HEK293T (cell line): ENCODE results near the gene PRIMA1.

ENCODE experiments used
- CTCF ChIA-PET: fragments of 350-600 bp; formaldehyde crosslinking; extraction: SDS; loops from one replicate; lab custom pipeline; 2021; ENCODE audit warnings: antibody characterized with exemption, inconsistent platforms; lab: Yijun Ruan, JAX
- POLR2A ChIA-PET: fragments of 350-600 bp; formaldehyde crosslinking; extraction: SDS; loops from one replicate; lab custom pipeline; 2020; ENCODE audit warnings: antibody characterized with exemption, inconsistent platforms; lab: Yijun Ruan, JAX
- DNase-seq: peaks from one replicate; pipeline ENCODE4 v3.0.0; 2012; ENCODE audit warnings: mixed read lengths; ENCODE audit errors: extremely low spot score
- ARNT ChIP-seq: fragments of 450-650 bp; IDR thresholded peaks from 2 replicates; pipeline ENCODE4 v1.6.1; 2017; ENCODE audit warnings: mild to moderate bottlenecking
- BHLHE40 ChIP-seq: fragments of 450-650 bp; IDR thresholded peaks from 2 replicates; pipeline ENCODE4 v1.6.1; 2016; ENCODE audit warnings: mild to moderate bottlenecking, moderate library complexity, borderline replicate concordance
- CTBP1 ChIP-seq: fragments of 450-650 bp; IDR thresholded peaks from 2 replicates; pipeline ENCODE4 v1.6.1; 2016; ENCODE audit warnings: borderline replicate concordance
- ELF4 ChIP-seq: fragments of 450-650 bp; IDR thresholded peaks from 2 replicates; pipeline ENCODE4 v1.6.1; 2017; ENCODE audit warnings: antibody characterized with exemption
- FOXA1 ChIP-seq: fragments of 450-650 bp; IDR thresholded peaks from 2 replicates; pipeline ENCODE4 v1.6.1; 2016; ENCODE audit warnings: mild to moderate bottlenecking
- FOXK2 ChIP-seq: fragments of 450-650 bp; IDR thresholded peaks from 2 replicates; pipeline ENCODE4 v1.6.1; 2016; ENCODE audit warnings: mild to moderate bottlenecking
- FOXM1 ChIP-seq: fragments of 450-650 bp; IDR thresholded peaks from 2 replicates; pipeline ENCODE4 v1.6.1; 2017; ENCODE audit warnings: mild to moderate bottlenecking, borderline replicate concordance
- HDGF ChIP-seq: fragments of 450-650 bp; IDR thresholded peaks from 2 replicates; pipeline ENCODE4 v1.6.1; 2017; ENCODE audit warnings: antibody characterized with exemption, borderline replicate concordance
- L3MBTL2 ChIP-seq: fragments of 450-650 bp; conservative IDR thresholded peaks from 2 replicates; pipeline ENCODE4 v1.6.1; 2016; ENCODE audit warnings: mild to moderate bottlenecking
- LEF1 ChIP-seq: fragments of 450-650 bp; IDR thresholded peaks from 2 replicates; pipeline ENCODE4 v1.6.1; 2017; ENCODE audit warnings: mild to moderate bottlenecking, borderline replicate concordance
- NFRKB ChIP-seq: fragments of 450-650 bp; IDR thresholded peaks from 2 replicates; pipeline ENCODE4 v1.6.1; 2016; ENCODE audit warnings: mild to moderate bottlenecking, moderate library complexity
- SP1 ChIP-seq: fragments of 450-650 bp; IDR thresholded peaks from 2 replicates; pipeline ENCODE4 v1.6.1; 2017
- SUZ12 ChIP-seq: fragments of 450-650 bp; IDR thresholded peaks from 2 replicates; pipeline ENCODE4 v1.6.1; 2016; ENCODE audit warnings: mild to moderate bottlenecking
- TARDBP ChIP-seq: fragments of 450-650 bp; IDR thresholded peaks from 2 replicates; pipeline ENCODE4 v1.6.1; 2016
- ZNF384 ChIP-seq: fragments of 450-650 bp; IDR thresholded peaks from 2 replicates; pipeline ENCODE4 v1.6.1; 2016
- TF ChIP-seq, protein P1 (sequence below): fragments of 450-650 bp; IDR thresholded peaks from 2 replicates; pipeline ENCODE4 v1.6.1; 2016

PRIMA1 gene

DNA sequence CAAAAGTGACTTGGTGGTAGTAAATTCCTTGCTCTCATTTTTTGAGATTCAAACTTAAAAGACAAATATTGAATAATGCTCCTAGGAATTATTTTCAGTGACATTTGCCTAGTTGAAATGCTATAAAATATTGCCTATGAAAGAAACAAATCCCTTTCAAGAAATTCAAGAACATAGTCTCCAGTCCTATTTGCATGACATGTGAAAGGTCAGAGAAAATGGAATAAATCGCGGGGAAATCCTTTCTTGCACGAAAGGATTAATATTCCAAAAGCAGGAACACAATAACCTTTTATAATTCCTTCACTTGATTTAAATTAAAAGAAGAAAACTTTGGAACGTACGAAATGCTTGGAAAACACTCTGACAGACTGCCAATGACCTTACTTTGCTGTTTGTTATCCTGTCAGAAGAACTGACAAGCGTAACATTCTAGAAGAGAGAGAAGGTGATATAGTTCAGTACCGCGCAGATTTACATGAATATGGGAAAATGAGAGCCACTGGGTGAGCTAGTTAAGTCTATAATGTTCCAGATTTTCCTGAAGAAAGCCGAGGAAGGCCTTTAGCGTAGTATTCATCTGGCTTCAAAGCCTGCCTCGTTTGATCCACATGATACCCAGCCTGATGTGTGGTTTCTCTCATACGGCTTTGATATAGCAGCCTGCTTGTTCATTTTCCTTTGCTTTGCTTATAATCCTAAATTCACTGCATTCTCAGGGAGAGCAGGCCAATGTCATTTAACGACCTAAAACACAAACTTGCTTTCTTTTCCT lies 103.0 kb downstream of the PRIMA1 start:
- no peak for DNase-seq
- POLR2A ChIA-PET = no interaction called here
- TF ChIP-seq SP1 (no peak), TARDBP (no peak), FOXK2 (no peak), ARNT (no peak), FOXA1 (no peak), LEF1 (no peak), NFRKB (no peak), ZNF384 (no peak), HDGF (no peak), SUZ12 (no peak), FOXM1 (no peak), BHLHE40 (no peak), ELF4 (no peak), L3MBTL2 (no peak), CTBP1 (no peak)
- TF ChIP-seq, protein P1, sequence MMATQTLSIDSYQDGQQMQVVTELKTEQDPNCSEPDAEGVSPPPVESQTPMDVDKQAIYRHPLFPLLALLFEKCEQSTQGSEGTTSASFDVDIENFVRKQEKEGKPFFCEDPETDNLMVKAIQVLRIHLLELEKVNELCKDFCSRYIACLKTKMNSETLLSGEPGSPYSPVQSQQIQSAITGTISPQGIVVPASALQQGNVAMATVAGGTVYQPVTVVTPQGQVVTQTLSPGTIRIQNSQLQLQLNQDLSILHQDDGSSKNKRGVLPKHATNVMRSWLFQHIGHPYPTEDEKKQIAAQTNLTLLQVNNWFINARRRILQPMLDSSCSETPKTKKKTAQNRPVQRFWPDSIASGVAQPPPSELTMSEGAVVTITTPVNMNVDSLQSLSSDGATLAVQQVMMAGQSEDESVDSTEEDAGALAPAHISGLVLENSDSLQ = no peak
- CTCF ChIA-PET = interaction anchor here (0.9 kb wide), 1 partner anchor 31 kb away, joined by 4 read pairs; no protein-coding TSS in a partner anchor

DNA sequence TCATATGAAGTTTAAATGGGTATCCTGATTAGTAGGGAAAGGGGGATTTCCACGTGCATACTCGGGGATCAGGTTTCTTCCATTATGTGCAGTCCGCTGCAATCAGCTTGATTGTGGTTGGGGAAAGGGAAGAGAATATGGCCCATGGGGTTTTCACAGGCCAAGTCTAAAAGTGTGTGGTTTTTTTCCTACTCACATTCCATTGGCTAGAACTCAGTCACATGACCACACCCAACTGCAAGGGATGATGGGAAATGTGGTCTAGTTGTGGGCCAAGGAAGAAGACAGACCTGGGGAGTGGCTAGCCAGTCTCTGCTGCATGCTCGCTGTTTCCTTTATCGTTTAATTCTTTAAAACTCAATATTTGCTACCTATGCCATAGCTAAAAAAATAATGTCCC lies 105.1 kb downstream of the PRIMA1 start:
- DNase-seq = peak; percentile 39
- ChIA-PET POLR2A (no interaction called here), CTCF (no interaction called here)
- TF ChIP-seq FOXK2 (no peak), LEF1 (no peak), HDGF (no peak), BHLHE40 (no peak), CTBP1 (no peak), ZNF384 (0 out of 2 replicates have a peak, but pooled peaks have one; percentile 35), FOXM1 (no peak)

DNA sequence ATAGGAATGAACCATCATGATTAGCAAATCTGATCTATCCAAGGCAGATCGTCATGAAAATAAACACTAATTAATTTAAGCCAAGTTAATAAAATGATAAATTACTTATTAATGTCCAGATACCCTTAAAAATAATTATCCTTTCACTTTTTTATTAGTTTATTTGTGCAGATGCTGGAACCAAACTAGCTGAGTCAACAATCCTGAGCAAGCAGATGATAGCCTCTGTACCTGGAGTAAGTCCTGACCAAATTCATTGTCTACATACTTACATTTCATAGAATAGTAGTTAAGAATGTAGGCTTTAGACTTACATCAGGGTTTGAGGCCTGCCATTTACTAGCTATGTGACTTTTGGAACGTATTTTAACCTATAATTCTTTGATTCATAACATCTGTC lies 105.8 kb downstream of the PRIMA1 start:
- ChIA-PET POLR2A (no interaction called here), CTCF (no interaction called here)
- no peak for DNase-seq
- TF ChIP-seq TARDBP = no peak
- no peak for TF ChIP-seq ELF4
- no peak for TF ChIP-seq FOXA1
- no peak for TF ChIP-seq FOXM1
- TF ChIP-seq, protein P1 = no peak
- no peak for TF ChIP-seq SP1
- TF ChIP-seq ARNT = no peak
- no peak for TF ChIP-seq BHLHE40
- TF ChIP-seq CTBP1 = no peak
- no peak for TF ChIP-seq FOXK2
- no peak for TF ChIP-seq NFRKB
- TF ChIP-seq L3MBTL2 = no peak
- TF ChIP-seq HDGF = no peak
- no peak for TF ChIP-seq ZNF384
- no peak for TF ChIP-seq LEF1

DNA sequence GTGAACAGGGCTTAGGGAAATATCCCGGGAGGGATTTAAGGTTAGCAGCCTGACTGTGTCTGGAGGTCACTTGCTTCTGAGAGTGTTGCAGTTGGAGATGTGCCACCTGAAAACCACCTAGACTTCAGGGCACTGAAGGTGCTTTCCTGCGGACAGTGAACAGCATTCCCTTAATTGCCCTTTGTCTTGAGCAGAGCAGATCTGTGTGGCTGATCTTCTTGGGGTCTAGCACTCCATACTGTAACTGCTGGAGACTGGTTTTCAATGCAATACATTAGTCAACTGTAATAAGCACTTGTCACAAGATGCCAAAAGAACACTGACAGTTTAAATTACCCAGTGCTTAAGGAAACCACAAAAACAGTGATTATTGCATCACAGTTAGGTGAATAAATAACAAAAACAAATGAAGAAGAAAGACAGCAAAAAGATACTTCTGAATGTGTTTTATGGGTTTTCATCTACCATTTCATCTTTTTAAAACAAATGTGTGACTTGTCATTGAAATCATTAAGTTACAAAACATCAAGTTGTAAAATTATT lies 111.8 kb downstream of the PRIMA1 start:
- DNase-seq = no peak
- TF ChIP-seq FOXK2 (no peak), BHLHE40 (no peak), SP1 (no peak), CTBP1 (no peak), SUZ12 (no peak), ELF4 (no peak), ZNF384 (no peak), L3MBTL2 (no peak), FOXM1 (no peak), NFRKB (no peak), TARDBP (no peak), HDGF (no peak), LEF1 (no peak), ARNT (no peak)
- ChIA-PET CTCF (no interaction called here), POLR2A (no interaction called here)

DNA sequence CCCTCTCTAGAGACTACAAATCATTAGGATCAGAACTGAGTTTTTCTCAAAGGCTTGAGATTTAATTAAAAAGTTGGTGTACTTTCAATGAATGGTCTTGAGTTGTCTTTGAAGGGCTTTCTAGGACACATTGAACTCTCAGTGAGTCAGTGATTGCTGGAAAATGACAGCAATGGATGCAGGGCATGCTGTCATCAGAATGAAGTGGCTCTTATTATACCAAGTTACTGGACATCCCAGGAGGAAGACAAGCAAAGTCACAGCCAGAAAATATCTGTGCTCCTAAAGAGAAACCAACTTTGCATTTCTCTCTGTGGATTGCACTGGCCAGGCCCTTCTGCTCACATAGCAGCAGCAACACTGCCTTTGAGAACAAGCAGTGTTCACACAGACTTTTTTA lies 112.6 kb downstream of the PRIMA1 start:
- DNase-seq = no peak
- CTCF ChIA-PET = no interaction called here
- POLR2A ChIA-PET = no interaction called here
- TF ChIP-seq L3MBTL2 = no peak
- no peak for TF ChIP-seq SP1
- TF ChIP-seq FOXK2 = no peak
- no peak for TF ChIP-seq SUZ12
- TF ChIP-seq, protein P1 = no peak
- no peak for TF ChIP-seq BHLHE40
- TF ChIP-seq HDGF = no peak
- no peak for TF ChIP-seq FOXA1
- no peak for TF ChIP-seq CTBP1
- TF ChIP-seq ELF4 = no peak
- no peak for TF ChIP-seq TARDBP
- TF ChIP-seq LEF1 = no peak
- no peak for TF ChIP-seq NFRKB
- no peak for TF ChIP-seq FOXM1
- no peak for TF ChIP-seq ARNT
- TF ChIP-seq ZNF384 = no peak
